IMR-90 (cell line): ENCODE results near the gene ITCH. TPM values are rescaled to one million over a fixed set of nuclear protein-coding genes. Genes with fewer than 3 reads are reported as not detected.

Source experiments
- ATAC-seq: fragments of 200-7000 bp; cut with Tn5 transposase; 2 replicates; pipeline ENCODE4 v1.9.1; 2020; ENCODE audit warnings: low read depth, mild to moderate bottlenecking, moderate library complexity
- BruUV-seq: library from RNA; stranded (reverse); fragments of 400-500 nt; replicated peaks from 2 replicates; lab custom pipeline; 2021; lab: Mats Ljungman, UMichigan
- CTCF ChIA-PET: fragments of 300-600 bp; formaldehyde crosslinking; extraction: SDS; loops from one replicate; lab custom pipeline; 2021; ENCODE audit warnings: antibody characterized with exemption; lab: Yijun Ruan, JAX
- POLR2A ChIA-PET: fragments of 300-600 bp; sonication (Branson Sonifier 250); formaldehyde crosslinking; loops from one replicate; lab custom pipeline; 2022; ENCODE audit warnings: antibody characterized with exemption; ENCODE audit not compliant: unreplicated experiment; lab: Charles Lee
- DNase-seq: peaks from one replicate; pipeline ENCODE4 v3.0.0; 2013
- H2AFZ ChIP-seq: replicated peaks from 2 replicates; pipeline ENCODE3; 2013; ENCODE audit warnings: low read length, mild to moderate bottlenecking; ENCODE audit not compliant: poor library complexity
- H2AK5ac ChIP-seq: 2 replicates; pipeline ENCODE4 v1.6.1; 2013; ENCODE audit warnings: low read depth, low read length, inconsistent platforms
- H2AK9ac ChIP-seq: replicated peaks from 2 replicates; pipeline ENCODE3; 2013; ENCODE audit warnings: mild to moderate bottlenecking, low read depth, low read length, moderate library complexity; ENCODE audit not compliant: poor library complexity
- H2BK120ac ChIP-seq: 2 replicates; pipeline ENCODE4 v1.6.1; 2013; ENCODE audit warnings: low read depth, low read length, inconsistent platforms
- H2BK15ac ChIP-seq: 3 replicates; pipeline ENCODE4 v1.6.1; 2013; ENCODE audit warnings: low read depth, low read length, inconsistent platforms
- H2BK20ac ChIP-seq: 2 replicates; pipeline ENCODE4 v1.6.1; 2013; ENCODE audit warnings: low read depth, mild to moderate bottlenecking, inconsistent platforms, low read length, moderate library complexity
- H2BK5ac ChIP-seq: 2 replicates; pipeline ENCODE4 v1.6.1; 2013; ENCODE audit warnings: mild to moderate bottlenecking, low read depth, low read length, inconsistent platforms; ENCODE audit not compliant: poor library complexity, severe bottlenecking
- H3K14ac ChIP-seq: replicated peaks from 2 replicates; pipeline ENCODE4 v1.6.1; 2013; ENCODE audit warnings: low read depth, low read length, inconsistent platforms
- H3K18ac ChIP-seq: 2 replicates; pipeline ENCODE4 v1.6.1; 2013; ENCODE audit warnings: low read depth, low read length, control low read depth
- H3K23ac ChIP-seq: 2 replicates; pipeline ENCODE4 v1.6.1; 2013; ENCODE audit warnings: low read depth, low read length, inconsistent platforms
- H3K27ac ChIP-seq: 2 replicates; pipeline ENCODE4 v1.5.1; 2013; ENCODE audit warnings: mild to moderate bottlenecking, control low read depth, low read length; ENCODE audit not compliant: insufficient read depth
- H3K27me3 ChIP-seq: 2 replicates; pipeline ENCODE4 v1.6.1; 2013; ENCODE audit warnings: low read length; ENCODE audit not compliant: control insufficient read depth, insufficient read depth
- H3K36me3 ChIP-seq: 2 replicates; pipeline ENCODE4 v1.6.1; 2013; ENCODE audit warnings: low read length, mixed read lengths; ENCODE audit not compliant: control insufficient read depth, insufficient read depth
- H3K4ac ChIP-seq: 2 replicates; pipeline ENCODE4 v1.6.1; 2013; ENCODE audit warnings: low read depth, low read length, inconsistent platforms
- H3K4me1 ChIP-seq: 2 replicates; pipeline ENCODE4 v1.6.1; 2013; ENCODE audit warnings: low read length, mixed read lengths; ENCODE audit not compliant: control insufficient read depth, insufficient read depth
- H3K4me2 ChIP-seq: 2 replicates; pipeline ENCODE4 v1.6.1; 2013; ENCODE audit warnings: low read depth, mild to moderate bottlenecking, control low read depth, low read length, moderate library complexity
- H3K4me3 ChIP-seq: 2 replicates; pipeline ENCODE4 v1.5.1; 2013; ENCODE audit warnings: low read depth, mild to moderate bottlenecking, control low read depth, low read length, moderate library complexity; ENCODE audit not compliant: insufficient read depth
- H3K56ac ChIP-seq: 2 replicates; pipeline ENCODE4 v1.6.1; 2013; ENCODE audit warnings: low read length, inconsistent platforms; ENCODE audit not compliant: insufficient read depth; ENCODE audit errors: extremely low read depth
- H3K79me1 ChIP-seq, 2 experiments: 2 replicates each; pipeline ENCODE4 v1.6.1; 2013; ENCODE audit warnings: low read length in 2 of 2, inconsistent platforms in 1 of 2, low read depth in 1 of 2
- H3K9ac ChIP-seq: 2 replicates; pipeline ENCODE4 v1.6.1; 2013; ENCODE audit warnings: low read depth, low read length, control low read depth
- H3K9me1 ChIP-seq: 2 replicates; pipeline ENCODE4 v1.6.1; 2013; ENCODE audit warnings: low read length, inconsistent platforms; ENCODE audit not compliant: insufficient read depth
- H3K9me3 ChIP-seq: 2 replicates; pipeline ENCODE4 v1.6.1; 2013; ENCODE audit warnings: low read length; ENCODE audit not compliant: control insufficient read depth, insufficient read depth
- H4K20me1 ChIP-seq: 2 replicates; pipeline ENCODE4 v1.6.1; 2013; ENCODE audit warnings: low read length, inconsistent platforms; ENCODE audit not compliant: insufficient read depth
- H4K5ac ChIP-seq: 2 replicates; pipeline ENCODE4 v1.6.1; 2013; ENCODE audit warnings: mild to moderate bottlenecking, low read depth, low read length, control low read depth
- H4K8ac ChIP-seq, 2 experiments: 2 replicates each; pipeline ENCODE4 v1.6.1; 2013; ENCODE audit warnings: low read depth in 2 of 2, low read length in 2 of 2, control low read depth in 1 of 2, inconsistent platforms in 1 of 2
- H4K91ac ChIP-seq: 2 replicates; pipeline ENCODE4 v1.6.1; 2013; ENCODE audit warnings: low read depth, low read length, inconsistent platforms; ENCODE audit not compliant: insufficient read depth
- BHLHE40 ChIP-seq: fragments of 150-350 bp; IDR thresholded peaks from 2 replicates; pipeline ENCODE4 v1.6.1; 2016; ENCODE audit warnings: mild to moderate bottlenecking, low read depth, low read length
- CEBPB ChIP-seq: IDR thresholded peaks from 2 replicates; pipeline ENCODE4 v1.6.1; 2012; ENCODE audit warnings: low read depth, low read length, improper control_type of control experiment
- CHD1 ChIP-seq: IDR thresholded peaks from 2 replicates; pipeline ENCODE4 v1.6.1; 2012; ENCODE audit warnings: low read depth, low read length, improper control_type of control experiment
- FOS ChIP-seq: fragments of 150-350 bp; IDR thresholded peaks from 2 replicates; pipeline ENCODE4 v1.6.1; 2016; ENCODE audit warnings: low read depth, low read length
- MAFK ChIP-seq: IDR thresholded peaks from 2 replicates; pipeline ENCODE4 v1.6.1; 2012; ENCODE audit warnings: low read depth, low read length, improper control_type of control experiment
- MAZ ChIP-seq: IDR thresholded peaks from 2 replicates; pipeline ENCODE4 v1.6.1; 2012; ENCODE audit warnings: low read depth, mild to moderate bottlenecking, low read length, improper control_type of control experiment, moderate library complexity, borderline replicate concordance
- NFE2L2 ChIP-seq: fragments of 150-350 bp; IDR thresholded peaks from 2 replicates; pipeline ENCODE4 v1.6.1; 2016; ENCODE audit warnings: low read depth, mild to moderate bottlenecking, low read length
- POLR2A ChIP-seq: IDR thresholded peaks from 2 replicates; pipeline ENCODE4 v1.6.1; 2012; ENCODE audit warnings: mild to moderate bottlenecking, low read depth, low read length
- RAD21 ChIP-seq: IDR thresholded peaks from 2 replicates; pipeline ENCODE4 v1.6.1; 2012; ENCODE audit warnings: low read length, improper control_type of control experiment
- RCOR1 ChIP-seq: IDR thresholded peaks from 2 replicates; pipeline ENCODE4 v1.6.1; 2012; ENCODE audit warnings: mild to moderate bottlenecking, low read length, improper control_type of control experiment; ENCODE audit not compliant: insufficient replicate concordance
- RFX5 ChIP-seq: IDR thresholded peaks from 2 replicates; pipeline ENCODE4 v1.8.0; 2012; ENCODE audit warnings: low read depth, mild to moderate bottlenecking, low read length, moderate library complexity
- SMC3 ChIP-seq: fragments of 150-350 bp; IDR thresholded peaks from 2 replicates; pipeline ENCODE4 v1.6.1; 2016; ENCODE audit warnings: low read depth, mild to moderate bottlenecking, antibody characterized with exemption, low read length, moderate library complexity
- WGBS, 2 experiments: methylation state at CpG; one replicate each; pipeline versions ENCODE4 v1.1.5 to v1.1.7; 2013; ENCODE audit warnings: missing lambda C conversion rate in 2 of 2; ENCODE audit not compliant: insufficient read length in 1 of 2; ENCODE audit errors: extremely low coverage in 2 of 2; 5-methylcytosine and 5-hydroxymethylcytosine counted together
- dilution Hi-C: fragments of 300-500 bp; cut with HindIII; formaldehyde crosslinking; loops from one replicate; pipeline ENCODE4 v1.14.3; 2018; ENCODE audit warnings: low sequenced_read_pairs; ENCODE audit not compliant: unreplicated experiment
- in situ Hi-C: fragments of 300-500 bp; cut with MboI; formaldehyde crosslinking; loops from 3 replicates; pipeline ENCODE4 v1.14.3; 2019; ENCODE audit warnings: low sequenced_read_pairs, inconsistent platforms, mixed read lengths
- intact Hi-C: fragments of 100-400 bp; cut with micrococcal nuclease; formaldehyde crosslinking; loops from 2 replicates; pipeline ENCODE4 v1.10.0; 2022
- polyA plus RNA-seq, 3 experiments: library from polyadenylated mRNA; depleted of rRNA; stranded (reverse); fragments of >200 nt; gene quantifications; 2 replicates each; pipeline ENCODE4 v1.2.3, GENCODE V29; 2012; ENCODE audit warnings: low replicate concordance in 1 of 3
- total RNA-seq: library from RNA; depleted of rRNA; stranded (reverse); fragments of >200 nt; gene quantifications from 2 replicates; pipeline ENCODE4 v1.2.3, GENCODE V29; 2012
- TF ChIP-seq, protein P1 (sequence below): conservative IDR thresholded peaks from 2 replicates; pipeline ENCODE4 v1.5.1; 2012; ENCODE audit warnings: mild to moderate bottlenecking, low read depth, low read length, improper control_type of control experiment

The ITCH gene
- total and polyA plus RNA-seq, 2 of the 4 experiments (the other 2 are of a cell fraction), result 12.7 to 94.6 TPM

DNA sequence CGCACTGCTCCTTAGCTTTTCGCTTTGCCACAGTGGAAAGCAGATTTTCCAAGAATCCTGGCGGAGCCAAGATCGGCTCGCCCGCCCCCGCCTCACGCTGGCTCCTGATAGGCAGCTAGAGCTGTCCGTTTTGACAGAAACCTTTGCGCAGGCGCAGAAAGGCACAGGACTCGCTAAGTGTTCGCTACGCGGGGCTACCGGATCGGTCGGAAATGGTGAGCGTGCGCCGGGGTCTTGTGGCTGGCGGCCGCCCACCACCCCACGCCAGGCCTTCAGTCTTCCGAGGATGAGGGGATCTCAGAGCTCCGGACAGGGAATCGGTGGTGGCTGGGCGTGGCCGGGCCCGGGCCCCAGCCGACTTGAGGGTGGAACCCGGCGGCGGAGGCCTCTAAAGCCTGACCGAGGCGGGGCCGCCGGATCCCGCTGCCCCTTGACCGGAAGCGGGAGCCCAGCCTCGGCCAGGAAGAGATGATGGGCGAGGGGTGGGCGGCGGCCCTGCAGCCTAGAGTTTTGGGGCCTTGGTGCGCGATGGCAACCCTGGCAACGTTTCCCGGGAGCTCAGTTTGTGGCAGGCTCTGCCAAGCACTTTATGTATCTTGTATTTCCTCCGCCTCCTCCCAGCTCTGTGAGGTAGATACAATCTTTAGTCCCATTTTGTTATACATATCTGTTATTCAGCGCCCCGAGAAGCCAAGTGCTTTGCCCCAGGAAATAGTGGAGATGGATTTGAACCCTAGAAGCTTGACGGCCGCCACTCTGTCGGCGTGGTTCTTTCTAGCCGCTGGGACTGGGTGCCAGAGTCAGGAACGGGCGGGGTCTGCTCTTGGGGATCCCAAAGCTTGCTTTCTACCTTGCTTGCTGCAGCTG, 153.4 kb downstream of the ITCH start, which contains the start of gene DYNLRB1 (continued):
- TF ChIP-seq MAZ, result peak; percentile 57; the same call in 1 of the 2 replicates

DNA sequence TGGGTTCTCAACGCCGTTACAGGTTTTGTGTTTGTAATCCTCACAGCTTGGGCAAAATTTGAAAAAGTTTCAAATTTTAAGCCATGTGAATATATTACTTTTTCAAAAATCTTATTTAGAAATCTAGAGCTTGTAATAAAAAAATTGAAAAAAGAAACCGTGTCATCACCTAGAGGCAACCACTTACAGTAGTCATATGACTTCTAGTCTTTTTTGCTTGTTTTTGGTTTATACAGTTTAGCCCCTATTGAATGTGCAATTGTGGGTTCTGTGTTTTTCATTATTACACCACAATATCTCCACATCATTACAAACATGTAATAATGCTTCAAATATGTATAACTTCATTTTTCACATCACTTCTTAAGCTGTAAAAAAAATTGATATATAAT, 154.0 kb downstream of the ITCH start:
- peak overlapping the region; percentile 95 for H3K4ac ChIP-seq
- ChIA-PET POLR2A (no interaction called here), CTCF (interaction anchor here (0.6 to 4.3 kb wide), 3 partner anchors 9 to 204 kb away, joined by 3 to 24 read pairs (median 3); no protein-coding TSS in a partner anchor)
- peak overlapping the region; percentile 84 for H3K9ac ChIP-seq
- H2BK120ac ChIP-seq, result peak overlapping the region; percentile 61; the same call in 1 of the 2 replicates
- peak overlapping the region; percentile 92 for H4K5ac ChIP-seq
- H2AK9ac ChIP-seq, result peak overlapping the region; percentile 100
- no peaks in the 10 kb centered on the region for H3K9me3 ChIP-seq
- no CpG with 5 or more reads among the region's 3 CpGs for WGBS, 2 experiments
- H4K91ac ChIP-seq, result peak overlapping the region; percentile 86
- peaks cover 8% of the 10 kb centered on the region for H4K20me1 ChIP-seq
- H2BK15ac ChIP-seq, result 0 out of 3 replicates have a peak overlapping the region, but pooled peaks have one; percentile 30
- H3K23ac ChIP-seq, result peak overlapping the region; percentile 91
- H2AK5ac ChIP-seq, result peak overlapping the region; percentile 79
- peak overlapping the region; percentile 87 for H2BK5ac ChIP-seq
- no peak overlapping the region for H2BK20ac ChIP-seq
- DNase-seq (no peak), ATAC-seq (no peak)
- peak overlapping the region; percentile 65 for H3K18ac ChIP-seq
- peaks cover 15 to 71% of the 10 kb centered on the region in 2 experiments; a peak in 3 of 4 replicates for H3K79me1 ChIP-seq
- H3K14ac ChIP-seq, result peak overlapping the region; percentile 99
- peak overlapping the region; percentile 81 to 91; a peak in 3 of 4 replicates for H4K8ac ChIP-seq
- H3K4me3 ChIP-seq, result peak overlapping the region; percentile 89
- H3K4me1 ChIP-seq, result peaks cover 10% of the 10 kb centered on the region
- peaks cover 4% of the 10 kb centered on the region for H3K36me3 ChIP-seq
- no TSS peak for BruUV-seq
- dilution Hi-C loops (no loop called here), in situ Hi-C loops (loop anchor here (5.0 kb wide), 1 partner anchor 205 kb away; no protein-coding TSS in a partner anchor), intact Hi-C loops (no loop called here)
- H2AFZ ChIP-seq, result peak overlapping the region; percentile 94
- H3K4me2 ChIP-seq, result peak overlapping the region; percentile 80
- no peaks in the 10 kb centered on the region for H3K27me3 ChIP-seq
- peaks cover 13% of the 10 kb centered on the region for H3K9me1 ChIP-seq
- H3K56ac ChIP-seq, result peak overlapping the region; percentile 76
- H3K27ac ChIP-seq, result peak overlapping the region; percentile 95
- TF ChIP-seq RFX5 (no peak), RAD21 (no peak), POLR2A (no peak), CHD1 (no peak), CEBPB (no peak), MAFK (no peak), SMC3 (no peak), FOS (no peak), MAZ (no peak), BHLHE40 (no peak), NFE2L2 (no peak), RCOR1 (no peak)
- TF ChIP-seq, protein P1, sequence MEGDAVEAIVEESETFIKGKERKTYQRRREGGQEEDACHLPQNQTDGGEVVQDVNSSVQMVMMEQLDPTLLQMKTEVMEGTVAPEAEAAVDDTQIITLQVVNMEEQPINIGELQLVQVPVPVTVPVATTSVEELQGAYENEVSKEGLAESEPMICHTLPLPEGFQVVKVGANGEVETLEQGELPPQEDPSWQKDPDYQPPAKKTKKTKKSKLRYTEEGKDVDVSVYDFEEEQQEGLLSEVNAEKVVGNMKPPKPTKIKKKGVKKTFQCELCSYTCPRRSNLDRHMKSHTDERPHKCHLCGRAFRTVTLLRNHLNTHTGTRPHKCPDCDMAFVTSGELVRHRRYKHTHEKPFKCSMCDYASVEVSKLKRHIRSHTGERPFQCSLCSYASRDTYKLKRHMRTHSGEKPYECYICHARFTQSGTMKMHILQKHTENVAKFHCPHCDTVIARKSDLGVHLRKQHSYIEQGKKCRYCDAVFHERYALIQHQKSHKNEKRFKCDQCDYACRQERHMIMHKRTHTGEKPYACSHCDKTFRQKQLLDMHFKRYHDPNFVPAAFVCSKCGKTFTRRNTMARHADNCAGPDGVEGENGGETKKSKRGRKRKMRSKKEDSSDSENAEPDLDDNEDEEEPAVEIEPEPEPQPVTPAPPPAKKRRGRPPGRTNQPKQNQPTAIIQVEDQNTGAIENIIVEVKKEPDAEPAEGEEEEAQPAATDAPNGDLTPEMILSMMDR, result no peak
